B cell (primary cell): Measurements from ENCODE around the gene OXSR1. TPM values are rescaled to one million over a fixed set of nuclear protein-coding genes. Genes with fewer than 3 reads are reported as not detected.

Source experiments
- ATAC-seq: fragments of 200-7000 bp; cut with Tn5 transposase; one replicate; pipeline ENCODE4 v1.10.0; 2021; ENCODE audit warnings: low read depth, mild to moderate bottlenecking, moderate number of reproducible peaks, moderate library complexity
- CTCF ChIA-PET: fragments of 350-600 bp; sonication (Branson Sonifier 250); formaldehyde crosslinking; loops from one replicate; lab custom pipeline; 2021; ENCODE audit warnings: antibody characterized with exemption, inconsistent platforms; lab: Charles Lee
- POLR2A ChIA-PET: fragments of 350-600 bp; sonication (Branson Sonifier 250); formaldehyde crosslinking; loops from one replicate; lab custom pipeline; 2021; ENCODE audit warnings: antibody characterized with exemption; lab: Charles Lee
- DNase-seq: peaks from one replicate; pipeline ENCODE4 v3.0.0; 2013
- H2AFZ ChIP-seq: 2 replicates; pipeline ENCODE4 v1.6.1; 2012; ENCODE audit warnings: mild to moderate bottlenecking, low read depth, low read length; ENCODE audit not compliant: insufficient read depth, poor library complexity, severe bottlenecking
- H3K27ac ChIP-seq, 2 donors: 1 replicate in 1 of 2; 2 replicates in 1 of 2; pipeline ENCODE4 v1.5.1; 2012 to 2013; ENCODE audit warnings: low read length in 2 of 2, mild to moderate bottlenecking in 2 of 2, moderate library complexity in 1 of 2
- H3K27me3 ChIP-seq, 4 experiments: fragments of 200-600 bp in 1 of 4; sonication (generic) in 1 of 4; replicated peaks in 1 of 4; 1 replicate in 2 of 4; 2 replicates in 2 of 4; pipeline versions ENCODE4 v1.6.1 to v1.7.0; 2013 to 2016; ENCODE audit warnings: low read length in 3 of 4, mild to moderate bottlenecking in 2 of 4, mixed read lengths in 1 of 4, moderate library complexity in 1 of 4; ENCODE audit not compliant: insufficient read depth in 4 of 4, control insufficient read depth in 3 of 4; ENCODE audit errors: control extremely low read depth in 1 of 4
- H3K36me3 ChIP-seq, 2 experiments: replicated peaks in 1 of 2; 1 replicate in 1 of 2; 2 replicates in 1 of 2; pipeline versions ENCODE4 v1.6.1 to v1.7.1; 2013; ENCODE audit warnings: low read length in 1 of 2; ENCODE audit not compliant: insufficient read depth in 2 of 2, control insufficient read depth in 1 of 2; ENCODE audit errors: control extremely low read depth in 1 of 2, extremely low read depth in 1 of 2
- H3K4me1 ChIP-seq, 2 donors: fragments of 200-600 bp in 1 of 2; sonication (generic) in 1 of 2; 1 replicate in 1 of 2; 2 replicates in 1 of 2; pipeline versions ENCODE4 v1.5.1 to v1.6.1; 2013 to 2017; ENCODE audit warnings: low read length in 2 of 2; ENCODE audit not compliant: control insufficient read depth in 2 of 2, insufficient read depth in 2 of 2
- H3K4me2 ChIP-seq: replicated peaks from 2 replicates; pipeline ENCODE3; 2012; ENCODE audit warnings: mild to moderate bottlenecking, low read depth, low read length; ENCODE audit not compliant: poor library complexity, severe bottlenecking
- H3K4me3 ChIP-seq, 5 experiments: fragments of 200-600 bp in 1 of 5; sonication (generic) in 1 of 5; 1 replicate in 3 of 5; 2 replicates in 2 of 5; pipeline versions ENCODE4 v1.5.1 to v1.7.0; 2011 to 2016; ENCODE audit warnings: low read length in 4 of 5, mild to moderate bottlenecking in 4 of 5, low read depth in 2 of 5, control low read depth in 1 of 5, moderate library complexity in 1 of 5; ENCODE audit not compliant: insufficient read depth in 1 of 5; ENCODE audit errors: control extremely low read depth in 1 of 5, extremely low read depth in 1 of 5
- H3K79me2 ChIP-seq: fragments of 200-600 bp; sonication (generic); one replicate; pipeline ENCODE4 v1.6.0; 2016; ENCODE audit warnings: low read length; ENCODE audit not compliant: control insufficient read depth, insufficient read depth
- H3K9ac ChIP-seq: fragments of 200-600 bp; sonication (generic); 2 replicates; pipeline ENCODE4 v1.6.1; 2017; ENCODE audit warnings: mild to moderate bottlenecking, low read length, moderate library complexity
- H3K9me3 ChIP-seq, 3 donors: one replicate each; pipeline versions ENCODE4 v1.6.1 to v1.7.1; 2013; ENCODE audit warnings: low read length in 2 of 3; ENCODE audit not compliant: control insufficient read depth in 2 of 3, insufficient read depth in 1 of 3; ENCODE audit errors: control extremely low read depth in 1 of 3
- H4K20me1 ChIP-seq: 2 replicates; pipeline ENCODE4 v1.6.0; 2012; ENCODE audit warnings: mild to moderate bottlenecking, low read length; ENCODE audit not compliant: insufficient read depth, control insufficient read depth, poor library complexity, severe bottlenecking
- H3K27ac Mint-ChIP-seq: one replicate; pipeline ENCODE4 v1.8.0; 2021; ENCODE audit warnings: mixed read lengths
- H3K27me3 Mint-ChIP-seq: one replicate; pipeline ENCODE4 v1.8.0; 2021; ENCODE audit warnings: mixed read lengths
- H3K4me1 Mint-ChIP-seq: one replicate; pipeline ENCODE4 v1.8.0; 2021; ENCODE audit warnings: mixed read lengths
- H3K4me3 Mint-ChIP-seq: one replicate; pipeline ENCODE4 v1.8.0; 2021; ENCODE audit warnings: mixed read lengths
- H3K9me3 Mint-ChIP-seq: one replicate; pipeline ENCODE4 v1.8.0; 2022; ENCODE audit warnings: mixed read lengths; ENCODE audit not compliant: insufficient read depth
- CTCF ChIP-seq: fragments of 200-600 bp; IDR thresholded peaks from one replicate; pipeline ENCODE4 v1.8.0; 2022; ENCODE audit warnings: antibody characterized with exemption, mild to moderate bottlenecking
- EZH2 ChIP-seq: IDR thresholded peaks from 2 replicates; pipeline ENCODE4 v1.6.1; 2012; ENCODE audit warnings: borderline replicate concordance, low read depth, mild to moderate bottlenecking, moderate library complexity, low read length; ENCODE audit not compliant: insufficient read depth, poor library complexity, severe bottlenecking
- WGBS: methylation state at CpG from one replicate; pipeline ENCODE4 v1.1.5; 2013; ENCODE audit warnings: missing lambda C conversion rate; ENCODE audit not compliant: insufficient coverage; 5-methylcytosine and 5-hydroxymethylcytosine counted together
- intact Hi-C: fragments of 100-400 bp; cut with micrococcal nuclease; formaldehyde crosslinking; loops from one replicate; pipeline ENCODE4 v1.10.0; 2022
- polyA plus RNA-seq: library from polyadenylated mRNA; depleted of rRNA; stranded (reverse); fragments of >200 nt; gene quantifications from 2 replicates; pipeline ENCODE4 v1.2.3, GENCODE V29; 2012
- total RNA-seq, 2 donors: library from RNA; stranded (reverse); fragments of 120-200 nt in 1 of 2; gene quantifications; 1 replicate in 1 of 2; 2 replicates in 1 of 2; pipeline versions ENCODE4 v1.2.3 to v1.2.4, GENCODE V29; 2013 to 2022

The OXSR1 gene
- total and polyA plus RNA-seq, 2 donors (not counting 1 experiment from before 2014, with no cell fraction given), result 15.5 to 41.5 TPM

DNA sequence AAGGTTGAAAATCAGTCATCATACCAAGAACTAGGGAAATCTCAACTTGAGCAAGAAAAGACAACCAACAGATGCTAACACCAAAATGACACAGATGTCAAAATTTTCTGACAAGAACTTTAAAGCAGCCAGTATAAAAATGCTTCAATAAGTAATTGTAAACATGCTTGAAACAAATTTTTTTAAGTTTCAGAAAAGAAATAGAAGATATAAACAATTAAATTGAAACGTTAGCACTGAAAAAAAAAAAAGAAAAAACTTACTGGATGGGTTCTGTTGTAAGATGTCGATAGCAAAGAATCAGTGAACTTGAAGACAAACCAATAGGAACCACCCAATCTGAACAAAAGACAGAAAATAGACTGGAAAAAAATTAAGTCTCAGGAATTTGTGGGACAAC, 18.8 kb upstream of the OXSR1 start:
- Mint-ChIP-seq H3K4me3 (no peak overlapping the region), H3K4me1 (peaks cover 44% of the 10 kb centered on the region), H3K27ac (no peak overlapping the region), H3K27me3 (no peaks in the 10 kb centered on the region), H3K9me3 (peaks cover 4% of the 10 kb centered on the region)
- ChIA-PET CTCF (no interaction called here), POLR2A (no interaction called here)
- no peak overlapping the region for H3K4me2 ChIP-seq
- no peak overlapping the region for H3K27ac ChIP-seq
- intact Hi-C loops, result no loop called here
- no peaks in the 10 kb centered on the region for H3K79me2 ChIP-seq
- no peak overlapping the region for H2AFZ ChIP-seq
- TF ChIP-seq EZH2 (no peak), CTCF (no peak)
- peaks cover 4 to 11% (median 7%) of the 10 kb centered on the region in 3 donors for H3K9me3 ChIP-seq
- no CpG with 5 or more reads among the region's 2 CpGs for WGBS
- peaks cover 4 to 10% of the 10 kb centered on the region in 2 experiments for H3K36me3 ChIP-seq
- DNase-seq (no peak), ATAC-seq (no peak)
- H4K20me1 ChIP-seq, result no peaks in the 10 kb centered on the region
- H3K27me3 ChIP-seq, result no peaks in the 10 kb centered on the region
- H3K9ac ChIP-seq, result no peak overlapping the region
- H3K4me1 ChIP-seq, result peaks cover 18 to 28% of the 10 kb centered on the region in 2 donors
- no peak overlapping the region for H3K4me3 ChIP-seq

GRCh38 chr3:38147421-38147820, 17.9 kb upstream of the OXSR1 start:
- DNase-seq (no peak), ATAC-seq (no peak)
- intact Hi-C loops, result no loop called here
- peaks cover 43% of the 10 kb centered on the region for H3K4me1 Mint-ChIP-seq
- H2AFZ ChIP-seq, result no peak overlapping the region
- no peaks in the 10 kb centered on the region for H3K27me3 ChIP-seq
- peaks cover 18 to 33% of the 10 kb centered on the region in 2 donors for H3K4me1 ChIP-seq
- WGBS, result no CpG with 5 or more reads among the region's 3 CpGs
- H3K9me3 Mint-ChIP-seq, result peaks cover 4% of the 10 kb centered on the region
- no peak overlapping the region for H3K4me3 Mint-ChIP-seq
- H3K27ac Mint-ChIP-seq, result no peak overlapping the region
- ChIA-PET POLR2A (no interaction called here), CTCF (interaction anchor here (0.6 to 1.6 kb wide), 3 partner anchors 11 to 20 kb away, joined by 3 read pairs; partner anchors contain the start of genes ACAA1 and OXSR1)
- peaks cover 1 to 2% of the 10 kb centered on the region in 2 experiments for H3K36me3 ChIP-seq
- no peak overlapping the region for H3K4me2 ChIP-seq
- H3K27ac ChIP-seq, result peak overlapping the region in 1 of 2 donors; percentile 65
- peaks cover 4 to 11% (median 8%) of the 10 kb centered on the region in 3 donors for H3K9me3 ChIP-seq
- TF ChIP-seq CTCF (no peak), EZH2 (no peak)
- no peaks in the 10 kb centered on the region for H4K20me1 ChIP-seq
- no peaks in the 10 kb centered on the region for H3K27me3 Mint-ChIP-seq
- no peak overlapping the region for H3K9ac ChIP-seq
- no peaks in the 10 kb centered on the region for H3K79me2 ChIP-seq
- no peak overlapping the region for H3K4me3 ChIP-seq
